Ishikawa (cell line): ENCODE results near the gene METTL27.

Experiments used
- CEBPB ChIP-seq: IDR thresholded peaks from 2 replicates; pipeline ENCODE4 v1.6.1; 2012
- CREB1 ChIP-seq: IDR thresholded peaks from 2 replicates; pipeline ENCODE4 v1.6.1; 2012; ENCODE audit warnings: low read depth
- EGR1 ChIP-seq: IDR thresholded peaks from 2 replicates; pipeline ENCODE4 v1.6.1; 2012
- EP300 ChIP-seq: IDR thresholded peaks from 2 replicates; pipeline ENCODE4 v1.6.1; 2012; ENCODE audit warnings: borderline replicate concordance
- FOXM1 ChIP-seq: IDR thresholded peaks from 2 replicates; pipeline ENCODE4 v1.6.1; 2012; ENCODE audit warnings: low read depth, borderline replicate concordance
- MAX ChIP-seq: IDR thresholded peaks from 2 replicates; pipeline ENCODE4 v1.6.1; 2012
- NFIC ChIP-seq: IDR thresholded peaks from 2 replicates; pipeline ENCODE4 v1.6.1; 2012
- RAD21 ChIP-seq: IDR thresholded peaks from 2 replicates; pipeline ENCODE4 v1.6.1; 2012; ENCODE audit warnings: low read depth
- REST ChIP-seq: IDR thresholded peaks from 2 replicates; pipeline ENCODE4 v1.6.1; 2012; ENCODE audit warnings: low read depth, mild to moderate bottlenecking
- TAF1 ChIP-seq: IDR thresholded peaks from 2 replicates; pipeline ENCODE4 v1.6.1; 2012; ENCODE audit warnings: low read depth, mild to moderate bottlenecking
- TCF12 ChIP-seq: IDR thresholded peaks from 2 replicates; pipeline ENCODE4 v1.6.1; 2012; ENCODE audit warnings: low read depth
- TEAD4 ChIP-seq: IDR thresholded peaks from 2 replicates; pipeline ENCODE4 v1.6.1; 2012
- USF1 ChIP-seq: IDR thresholded peaks from 2 replicates; pipeline ENCODE4 v1.6.1; 2012
- YY1 ChIP-seq: IDR thresholded peaks from 2 replicates; pipeline ENCODE4 v1.6.1; 2012; ENCODE audit warnings: low read depth
- ZBTB7A ChIP-seq: IDR thresholded peaks from 2 replicates; pipeline ENCODE4 v1.6.1; 2012; ENCODE audit warnings: low read depth

Gene METTL27

GRCh38 chr7:73789051-73789450 lies 53.3 kb downstream of the METTL27 start:
- TF ChIP-seq CEBPB (no peak), NFIC (no peak), TEAD4 (no peak), TAF1 (no peak), MAX (no peak), EGR1 (no peak), USF1 (no peak), REST (no peak), YY1 (no peak), RAD21 (no peak), ZBTB7A (no peak), FOXM1 (no peak), EP300 (no peak), TCF12 (no peak), CREB1 (no peak)

GRCh38 chr7:73786588-73786987 lies 55.7 kb downstream of the METTL27 start:
- TF ChIP-seq REST (no peak), NFIC (no peak), TAF1 (no peak), EGR1 (no peak), YY1 (no peak), CREB1 (no peak), FOXM1 (no peak), ZBTB7A (no peak), TCF12 (no peak), MAX (no peak), EP300 (no peak), USF1 (no peak), RAD21 (no peak), TEAD4 (no peak), CEBPB (no peak)
